HG03097 (cell line): ENCODE results near the gene PPP1R36.
"Not testable (repeated sequence)": the region's sequence is repeated elsewhere in the genome, so short reads cannot be mapped to it uniquely, and the experiment has no call there.

Experiments
- ATAC-seq: cut with Tn5 transposase; IDR thresholded peaks from one replicate; pipeline ENCODE4 v1.9.1; 2021; ENCODE audit not compliant: unreplicated experiment, low FRiP score

Gene PPP1R36

GRCh38 chr14:64517667-64518066 lies 32.1 kb upstream of the PPP1R36 start:
- ATAC-seq: not testable (repeated sequence)

GRCh38 chr14:64518229-64518628 lies 31.5 kb upstream of the PPP1R36 start:
- no peak for ATAC-seq

- ATAC-seq: no peak
Measured at GRCh38 chr14:64520699-64521098, 29.1 kb upstream of the PPP1R36 start.

- no peak for ATAC-seq
Measured at GRCh38 chr14:64522591-64523355, 27.0 kb upstream of the PPP1R36 start.

- ATAC-seq: no peak
Measured at GRCh38 chr14:64525354-64525753, 24.4 kb upstream of the PPP1R36 start.

- ATAC-seq: no peak
Measured at GRCh38 chr14:64531567-64531966, 18.2 kb upstream of the PPP1R36 start.

GRCh38 chr14:64536488-64537245 lies 13.1 kb upstream of the PPP1R36 start:
- no peak for ATAC-seq

- ATAC-seq: peak; percentile 97
Measured at GRCh38 chr14:64540208-64541202, 9.3 kb upstream of the PPP1R36 start, which contains the start of gene HSPA2. Gene HSPA2 (plus strand): TSS chr14:64540741. CDS start chr14:64540850, 109 bp downstream.

GRCh38 chr14:64541261-64541971 lies 8.3 kb upstream of the PPP1R36 start:
- no peak for ATAC-seq

- no peak for ATAC-seq
Measured at GRCh38 chr14:64541972-64542835, 7.6 kb upstream of the PPP1R36 start.

GRCh38 chr14:64542836-64543201 lies 6.9 kb upstream of the PPP1R36 start:
- ATAC-seq: no peak

- ATAC-seq: no peak
Measured at GRCh38 chr14:64544607-64545312, 5.0 kb upstream of the PPP1R36 start.

- no peak for ATAC-seq
Measured at GRCh38 chr14:64549016-64549415, 745 bp upstream of the PPP1R36 start.

GRCh38 chr14:64550621-64551333 lies 1.0 kb downstream of the PPP1R36 start:
- ATAC-seq: no peak

- no peak for ATAC-seq
Measured at GRCh38 chr14:64554556-64554955, 4.8 kb downstream of the PPP1R36 start.

GRCh38 chr14:64556526-64556925 lies 6.8 kb downstream of the PPP1R36 start:
- no peak for ATAC-seq

GRCh38 chr14:64558216-64558615 lies 8.5 kb downstream of the PPP1R36 start:
- ATAC-seq: not testable (repeated sequence)

GRCh38 chr14:64561631-64562030 lies 11.9 kb downstream of the PPP1R36 start:
- no peak for ATAC-seq
